ENCODE measurements around the gene CACNA2D4. TPM values are rescaled to one million over a fixed set of nuclear protein-coding genes. Genes with fewer than 3 reads are reported as not detected.

Gene CACNA2D4
- total RNA-seq, 3 donors from 2014 or later = 3.9 to 9.3 (median 4.8) TPM

- intact Hi-C loops (cut with DNase I, micrococcal nuclease) = loop anchor here (5.0 to 10.0 kb wide), 3 partner anchors 139 to 302 kb away; no protein-coding TSS in a partner anchor
- no peak for TF ChIP-seq CTCF (IDR thresholded peaks at IDR 0.05)
- Histone ChIP-seq H3K4me3 (no peak overlapping the region), H3K36me3 (ENCODE audit: low read depth) (no peaks in the 10 kb centered on the region), H3K4me1 (ENCODE audit: low read depth) (peaks cover 37% of the 10 kb centered on the region), H3K9me3 (no peaks in the 10 kb centered on the region)
- ATAC-seq (peak; percentile 81), DNase-seq (peak; percentile 84 to 89 (median 86))
Measured at GRCh38 chr12:1936406-1937320, 18.2 kb upstream of the CACNA2D4 start.

- intact Hi-C loops (cut with DNase I, micrococcal nuclease) = loop anchor here (5.0 to 10.0 kb wide), 3 partner anchors 139 to 301 kb away; no protein-coding TSS in a partner anchor
- H3K36me3 ChIP-seq (ENCODE audit: low read depth) = no peaks in the 10 kb centered on the region
- no peak for TF ChIP-seq CTCF (IDR thresholded peaks at IDR 0.05)
- H3K4me1 ChIP-seq (ENCODE audit: low read depth) = peaks cover 39% of the 10 kb centered on the region
- H3K9me3 ChIP-seq = no peaks in the 10 kb centered on the region
- no peak overlapping the region for H3K4me3 ChIP-seq
- ATAC-seq = peak; percentile 35
- DNase-seq = peak in 2 of 3 donors; percentile 50 to 77
Measured at GRCh38 chr12:1935700-1936378, 17.4 kb upstream of the CACNA2D4 start.

GRCh38 chr12:1935242-1935641, 16.8 kb upstream of the CACNA2D4 start:
- intact Hi-C loops (cut with DNase I, micrococcal nuclease) = loop anchor here (5.0 to 10.0 kb wide), 3 partner anchors 138 to 300 kb away; no protein-coding TSS in a partner anchor
- Histone ChIP-seq H3K4me3 (no peak overlapping the region), H3K36me3 (ENCODE audit: low read depth) (no peaks in the 10 kb centered on the region), H3K4me1 (ENCODE audit: low read depth) (peaks cover 39% of the 10 kb centered on the region), H3K9me3 (no peaks in the 10 kb centered on the region)
- ATAC-seq = no peak
- no peak for DNase-seq
- TF ChIP-seq CTCF (IDR thresholded peaks at IDR 0.05) = no peak

GRCh38 chr12:1934831-1935230, 16.4 kb upstream of the CACNA2D4 start:
- no peak for ATAC-seq
- H3K4me3 ChIP-seq = no peak overlapping the region
- H3K9me3 ChIP-seq = no peaks in the 10 kb centered on the region
- intact Hi-C loops (cut with DNase I, micrococcal nuclease) = loop anchor here (5.0 to 10.0 kb wide), 3 partner anchors 138 to 300 kb away; no protein-coding TSS in a partner anchor
- DNase-seq = no peak
- peaks cover 37% of the 10 kb centered on the region for H3K4me1 ChIP-seq (ENCODE audit: low read depth)
- H3K36me3 ChIP-seq (ENCODE audit: low read depth) = no peaks in the 10 kb centered on the region
- TF ChIP-seq CTCF (IDR thresholded peaks at IDR 0.05) = no peak

- intact Hi-C loops (cut with DNase I, micrococcal nuclease) = loop anchor here (10.0 kb wide), 2 partner anchors 279 to 299 kb away; no protein-coding TSS in a partner anchor
- Histone ChIP-seq H3K9me3 (no peaks in the 10 kb centered on the region), H3K36me3 (ENCODE audit: low read depth) (no peaks in the 10 kb centered on the region), H3K4me1 (ENCODE audit: low read depth) (peaks cover 33% of the 10 kb centered on the region), H3K4me3 (no peak overlapping the region)
- ATAC-seq (no peak), DNase-seq (no peak)
- TF ChIP-seq CTCF (IDR thresholded peaks at IDR 0.05) = no peak
Measured at GRCh38 chr12:1934068-1934467, 15.6 kb upstream of the CACNA2D4 start.
